SK-N-SH (cell line): ENCODE measurements around the gene PLXNB3.

ENCODE experiments used
- GABPA ChIP-seq: IDR thresholded peaks from 2 replicates; pipeline ENCODE4 v1.4.0; 2012; ENCODE audit warnings: low read depth, mild to moderate bottlenecking
- POLR2AphosphoS5 ChIP-seq: IDR thresholded peaks from 2 replicates; pipeline ENCODE4 v1.6.1; 2012; ENCODE audit warnings: low read depth, low read length
- RAD21 ChIP-seq: IDR thresholded peaks from 2 replicates; pipeline ENCODE4 v1.6.1; 2012; ENCODE audit warnings: mild to moderate bottlenecking, low read length
- RCOR1 ChIP-seq: fragments of 150-350 bp; IDR thresholded peaks from 2 replicates; pipeline ENCODE4 v1.6.1; 2017; ENCODE audit warnings: antibody characterized with exemption, low read length
- TEAD4 ChIP-seq: IDR thresholded peaks from 2 replicates; pipeline ENCODE4 v1.4.0; 2012; ENCODE audit warnings: mild to moderate bottlenecking, borderline replicate concordance; ENCODE audit not compliant: insufficient read depth
- TF ChIP-seq, protein P1 (sequence below): fragments of 200-600 bp; sonication (generic); IDR thresholded peaks from 2 replicates; pipeline ENCODE4 v1.6.1; 2017; ENCODE audit warnings: antibody characterized with exemption, mild to moderate bottlenecking, moderate library complexity
- TF ChIP-seq, protein P2 (sequence below): fragments of 150-350 bp; IDR thresholded peaks from 2 replicates; pipeline ENCODE4 v1.6.1; 2017; ENCODE audit warnings: antibody characterized with exemption, low read length, low read depth, borderline replicate concordance
- TF ChIP-seq, protein P3 (sequence below): IDR thresholded peaks from 2 replicates; pipeline ENCODE4 v1.6.1; 2012; ENCODE audit warnings: mild to moderate bottlenecking, low read depth, low read length, moderate library complexity

DNA sequence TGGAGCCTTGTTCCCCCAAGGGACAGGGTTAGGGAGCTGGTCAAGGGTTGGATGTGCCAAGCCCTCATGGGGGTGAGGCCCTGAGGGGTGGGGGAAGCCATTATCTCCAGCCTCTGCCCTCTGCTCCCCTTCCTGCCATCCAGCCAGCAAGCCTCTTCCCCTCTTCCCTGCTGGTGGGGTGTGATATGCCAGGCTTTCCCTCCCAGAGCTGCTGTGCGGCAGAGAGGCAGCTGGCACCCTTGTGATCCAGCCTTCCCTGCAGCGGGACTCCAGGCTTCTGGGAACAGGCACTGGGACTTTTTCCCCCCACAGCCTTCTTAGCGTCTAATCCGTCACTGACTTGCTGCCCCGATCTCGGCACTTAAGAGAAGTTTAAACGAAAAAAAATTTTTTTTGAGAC is 36.7 kb downstream of the PLXNB3 start:
- TF ChIP-seq, protein P1, sequence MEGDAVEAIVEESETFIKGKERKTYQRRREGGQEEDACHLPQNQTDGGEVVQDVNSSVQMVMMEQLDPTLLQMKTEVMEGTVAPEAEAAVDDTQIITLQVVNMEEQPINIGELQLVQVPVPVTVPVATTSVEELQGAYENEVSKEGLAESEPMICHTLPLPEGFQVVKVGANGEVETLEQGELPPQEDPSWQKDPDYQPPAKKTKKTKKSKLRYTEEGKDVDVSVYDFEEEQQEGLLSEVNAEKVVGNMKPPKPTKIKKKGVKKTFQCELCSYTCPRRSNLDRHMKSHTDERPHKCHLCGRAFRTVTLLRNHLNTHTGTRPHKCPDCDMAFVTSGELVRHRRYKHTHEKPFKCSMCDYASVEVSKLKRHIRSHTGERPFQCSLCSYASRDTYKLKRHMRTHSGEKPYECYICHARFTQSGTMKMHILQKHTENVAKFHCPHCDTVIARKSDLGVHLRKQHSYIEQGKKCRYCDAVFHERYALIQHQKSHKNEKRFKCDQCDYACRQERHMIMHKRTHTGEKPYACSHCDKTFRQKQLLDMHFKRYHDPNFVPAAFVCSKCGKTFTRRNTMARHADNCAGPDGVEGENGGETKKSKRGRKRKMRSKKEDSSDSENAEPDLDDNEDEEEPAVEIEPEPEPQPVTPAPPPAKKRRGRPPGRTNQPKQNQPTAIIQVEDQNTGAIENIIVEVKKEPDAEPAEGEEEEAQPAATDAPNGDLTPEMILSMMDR, result no peak
- TF ChIP-seq RCOR1, result no peak
- TF ChIP-seq, protein P2, sequence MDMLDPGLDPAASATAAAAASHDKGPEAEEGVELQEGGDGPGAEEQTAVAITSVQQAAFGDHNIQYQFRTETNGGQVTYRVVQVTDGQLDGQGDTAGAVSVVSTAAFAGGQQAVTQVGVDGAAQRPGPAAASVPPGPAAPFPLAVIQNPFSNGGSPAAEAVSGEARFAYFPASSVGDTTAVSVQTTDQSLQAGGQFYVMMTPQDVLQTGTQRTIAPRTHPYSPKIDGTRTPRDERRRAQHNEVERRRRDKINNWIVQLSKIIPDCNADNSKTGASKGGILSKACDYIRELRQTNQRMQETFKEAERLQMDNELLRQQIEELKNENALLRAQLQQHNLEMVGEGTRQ, result no peak
- no peak for TF ChIP-seq POLR2AphosphoS5
- TF ChIP-seq TEAD4, result no peak
- no peak for TF ChIP-seq RAD21
- TF ChIP-seq, protein P3, sequence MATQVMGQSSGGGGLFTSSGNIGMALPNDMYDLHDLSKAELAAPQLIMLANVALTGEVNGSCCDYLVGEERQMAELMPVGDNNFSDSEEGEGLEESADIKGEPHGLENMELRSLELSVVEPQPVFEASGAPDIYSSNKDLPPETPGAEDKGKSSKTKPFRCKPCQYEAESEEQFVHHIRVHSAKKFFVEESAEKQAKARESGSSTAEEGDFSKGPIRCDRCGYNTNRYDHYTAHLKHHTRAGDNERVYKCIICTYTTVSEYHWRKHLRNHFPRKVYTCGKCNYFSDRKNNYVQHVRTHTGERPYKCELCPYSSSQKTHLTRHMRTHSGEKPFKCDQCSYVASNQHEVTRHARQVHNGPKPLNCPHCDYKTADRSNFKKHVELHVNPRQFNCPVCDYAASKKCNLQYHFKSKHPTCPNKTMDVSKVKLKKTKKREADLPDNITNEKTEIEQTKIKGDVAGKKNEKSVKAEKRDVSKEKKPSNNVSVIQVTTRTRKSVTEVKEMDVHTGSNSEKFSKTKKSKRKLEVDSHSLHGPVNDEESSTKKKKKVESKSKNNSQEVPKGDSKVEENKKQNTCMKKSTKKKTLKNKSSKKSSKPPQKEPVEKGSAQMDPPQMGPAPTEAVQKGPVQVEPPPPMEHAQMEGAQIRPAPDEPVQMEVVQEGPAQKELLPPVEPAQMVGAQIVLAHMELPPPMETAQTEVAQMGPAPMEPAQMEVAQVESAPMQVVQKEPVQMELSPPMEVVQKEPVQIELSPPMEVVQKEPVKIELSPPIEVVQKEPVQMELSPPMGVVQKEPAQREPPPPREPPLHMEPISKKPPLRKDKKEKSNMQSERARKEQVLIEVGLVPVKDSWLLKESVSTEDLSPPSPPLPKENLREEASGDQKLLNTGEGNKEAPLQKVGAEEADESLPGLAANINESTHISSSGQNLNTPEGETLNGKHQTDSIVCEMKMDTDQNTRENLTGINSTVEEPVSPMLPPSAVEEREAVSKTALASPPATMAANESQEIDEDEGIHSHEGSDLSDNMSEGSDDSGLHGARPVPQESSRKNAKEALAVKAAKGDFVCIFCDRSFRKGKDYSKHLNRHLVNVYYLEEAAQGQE, result no peak
- TF ChIP-seq GABPA, result no peak
